Muscle of arm (tissue), 12 donors: ENCODE measurements around the gene TSPAN7. TPM values are rescaled to one million over a fixed set of nuclear protein-coding genes. Genes with fewer than 3 reads are reported as not detected.

Experiments
- DNase-seq: peaks from one replicate; pipeline ENCODE4 v3.0.0-alpha.2; 2013
- polyA plus RNA-seq, 12 donors: library from polyadenylated mRNA; unstranded; fragments of 120-200 nt; gene quantifications; one replicate each; pipeline ENCODE4 v1.2.1, GENCODE V29; 2013; ENCODE audit not compliant: insufficient read length in 12 of 12

TSPAN7 gene
- polyA plus RNA-seq, 12 donors = 58.4 to 151 (median 134) TPM; not detected in 1

DNA sequence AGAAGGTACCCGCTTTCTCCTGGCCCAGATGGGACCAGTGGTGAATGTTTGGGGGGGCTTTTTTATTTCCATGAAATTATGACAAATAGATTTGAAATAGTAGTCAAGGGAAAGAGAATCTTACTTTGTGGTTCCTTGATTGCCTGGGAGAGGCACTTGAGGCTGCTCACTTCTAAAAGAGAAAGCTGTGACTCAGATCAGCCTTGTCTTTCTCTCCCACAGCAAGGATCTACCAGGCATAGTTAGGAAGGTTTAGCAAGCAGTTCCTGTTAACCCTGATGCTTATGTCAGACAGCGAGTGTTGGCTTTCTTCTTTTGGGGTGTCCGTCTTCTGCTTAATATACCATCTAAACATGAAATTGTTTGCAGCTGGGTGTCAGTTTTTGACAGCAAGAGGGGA is 114.5 kb downstream of the TSPAN7 start:
- no peak for DNase-seq

GRCh38 chrX:38678183-38678582 is 116.8 kb downstream of the TSPAN7 start:
- no peak for DNase-seq

GRCh38 chrX:38678821-38679220 is 117.5 kb downstream of the TSPAN7 start:
- DNase-seq = no peak

- DNase-seq = no peak
These were observed 118.4 kb downstream of the TSPAN7 start for GRCh38 chrX:38679695-38680094.

GRCh38 chrX:38682095-38682494 is 120.8 kb downstream of the TSPAN7 start:
- no peak for DNase-seq

DNA sequence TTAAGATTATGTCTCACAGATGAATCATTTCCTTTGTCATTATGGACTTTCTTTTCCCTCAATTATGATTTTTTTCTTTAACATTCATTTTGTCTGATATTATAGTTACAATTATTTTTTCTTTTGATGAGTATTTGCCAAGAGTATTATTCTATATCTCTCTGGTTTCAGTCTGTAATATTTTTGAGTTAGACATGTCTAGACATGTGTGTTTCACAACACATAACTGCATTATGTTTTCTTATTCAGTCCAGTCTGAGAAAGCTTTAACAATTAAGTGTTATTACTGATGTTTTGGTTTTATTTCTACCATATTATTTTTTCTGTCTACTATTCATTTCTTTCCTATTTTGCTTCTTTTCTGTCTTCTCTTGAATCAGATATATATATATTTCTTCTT is 131.6 kb downstream of the TSPAN7 start:
- DNase-seq = no peak

- no peak for DNase-seq
These were observed 133.1 kb downstream of the TSPAN7 start for GRCh38 chrX:38694394-38694793.

GRCh38 chrX:38697461-38697860 is 136.1 kb downstream of the TSPAN7 start:
- DNase-seq = no peak

GRCh38 chrX:38699121-38699520 is 137.8 kb downstream of the TSPAN7 start:
- DNase-seq = no peak

DNA sequence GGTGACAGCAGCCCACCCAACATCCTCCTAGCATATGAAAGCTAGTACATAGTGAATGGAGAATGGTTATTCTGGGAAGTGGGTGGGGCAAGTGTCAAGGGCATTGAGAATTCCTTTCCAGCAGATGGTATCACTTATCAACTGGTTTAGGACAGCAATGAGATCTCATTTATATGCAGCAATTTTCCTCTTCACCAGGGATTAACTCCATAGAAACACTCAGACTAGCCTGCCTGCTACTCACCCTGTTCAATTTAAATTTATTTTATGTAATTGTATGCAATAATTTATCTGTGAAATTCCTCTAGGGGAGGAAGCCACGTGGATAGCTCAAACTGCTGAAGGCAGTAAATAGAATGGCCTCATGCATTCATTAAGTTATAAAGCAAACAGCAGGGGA is 138.4 kb downstream of the TSPAN7 start:
- no peak for DNase-seq

- DNase-seq = no peak
These were observed 139.7 kb downstream of the TSPAN7 start for GRCh38 chrX:38701073-38701472.

DNA sequence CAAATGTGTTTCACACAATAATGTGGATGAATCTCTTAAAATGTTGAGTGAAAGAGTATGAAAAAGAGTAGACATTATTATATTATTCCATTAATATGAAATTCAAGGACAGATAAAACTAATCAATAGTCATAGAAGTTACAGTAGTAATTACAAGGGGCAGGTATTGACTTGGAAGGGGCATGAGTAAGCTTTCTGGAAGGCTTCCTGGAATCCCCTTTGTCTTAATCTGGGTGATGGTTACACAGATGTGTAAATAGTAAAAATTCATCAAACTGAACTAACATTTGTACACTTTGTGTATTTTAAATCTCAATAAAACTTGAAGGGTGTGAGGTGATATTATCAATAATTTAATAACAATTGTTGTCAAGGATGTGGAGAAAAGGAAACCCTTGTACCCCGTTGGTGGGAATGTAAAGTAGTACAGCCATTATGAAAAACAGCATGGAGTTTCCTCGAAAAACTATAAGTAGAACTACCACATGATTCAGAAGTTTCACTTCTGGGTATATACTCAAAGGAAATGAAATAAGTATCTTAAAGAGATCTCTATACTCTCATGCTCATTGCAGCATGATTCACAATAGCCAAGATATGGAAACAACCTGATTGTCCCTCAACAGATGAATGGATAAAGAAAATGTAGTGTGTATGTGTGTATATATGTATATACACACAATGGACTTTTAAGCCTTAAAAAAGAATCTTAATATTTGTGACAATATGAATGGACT is 143.0 kb downstream of the TSPAN7 start:
- no peak for DNase-seq

DNA sequence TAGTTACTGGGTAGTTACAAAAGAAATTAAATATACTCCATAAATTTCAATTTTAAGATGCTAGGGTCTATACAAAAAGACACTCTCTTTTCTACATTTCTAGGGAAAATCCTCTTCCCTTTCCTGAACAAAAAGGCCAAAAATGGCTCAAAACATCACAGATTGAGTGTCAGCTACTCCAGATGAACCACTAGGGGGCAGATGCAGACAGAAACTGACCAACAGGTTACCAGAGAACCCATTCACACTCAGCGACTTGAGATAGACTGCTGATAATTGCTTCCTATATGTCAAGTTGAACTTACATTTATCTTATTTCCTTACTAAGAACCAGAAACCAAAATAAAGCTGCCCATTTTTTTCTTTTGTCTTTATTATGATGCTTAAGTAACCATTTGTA is 156.5 kb downstream of the TSPAN7 start:
- no peak for DNase-seq

DNA sequence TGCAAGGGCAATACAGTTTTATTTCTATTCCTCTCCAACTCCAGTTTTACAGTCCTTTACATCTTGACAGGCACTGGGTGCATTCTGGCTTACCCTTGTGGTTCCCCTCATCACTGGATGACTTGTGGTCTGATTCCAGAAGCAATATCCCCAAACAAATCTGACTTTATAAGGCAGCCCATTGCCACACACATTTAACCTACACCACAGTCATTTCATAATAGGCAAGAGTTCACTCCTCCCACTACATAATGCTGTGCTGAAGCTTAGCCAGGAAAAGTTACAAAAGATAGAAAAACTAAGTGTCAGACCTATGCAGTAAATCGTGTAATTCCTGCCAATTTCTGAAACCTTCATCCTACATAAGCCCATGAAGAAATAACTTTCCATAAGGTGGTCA is 157.0 kb downstream of the TSPAN7 start:
- no peak for DNase-seq

DNA sequence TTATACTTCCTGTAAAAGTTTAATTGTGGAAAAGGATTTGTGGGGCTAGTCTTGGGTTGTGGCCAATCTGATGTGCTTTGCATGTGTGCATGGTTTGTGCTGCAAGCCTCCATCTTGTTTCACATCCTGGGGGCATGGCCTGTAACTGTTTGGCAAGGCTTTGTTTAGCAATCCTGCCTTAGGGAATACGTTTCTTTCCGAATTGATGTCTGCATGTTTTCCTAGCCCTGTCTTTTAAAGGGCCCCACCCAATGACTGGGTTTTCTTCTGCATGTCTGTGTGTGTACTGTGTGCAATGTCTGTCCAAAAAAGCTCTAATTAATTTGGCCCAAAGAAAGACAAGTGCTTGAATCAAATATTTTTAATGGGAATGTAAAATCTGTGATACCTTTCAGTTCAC is 165.3 kb downstream of the TSPAN7 start:
- DNase-seq = peak; percentile 10

- no peak for DNase-seq
These were observed 166.3 kb downstream of the TSPAN7 start for GRCh38 chrX:38727668-38728067.

- no peak for DNase-seq
These were observed 171.5 kb downstream of the TSPAN7 start for GRCh38 chrX:38732866-38733265.

Other genes with a start within 250 kb of the TSPAN7 start
- gene RPGR, start 234.0 kb upstream of the TSPAN7 start, polyA plus RNA-seq = 10 to 100 TPM in 3 of 12 donors, 1 to 10 TPM in 8, not detected in 1; 5.0 to 17.0 (median 8.7) TPM
- gene OTC, start 208.9 kb upstream of the TSPAN7 start, polyA plus RNA-seq = under 1 TPM in 6 of 12 donors, not detected in 6; 0.11 to 0.49 (median 0.16) TPM
- gene MID1IP1, start 239.9 kb downstream of the TSPAN7 start, polyA plus RNA-seq = 10 to 100 TPM in 6 of 12 donors, 1 to 10 TPM in 5, not detected in 1; 8.6 to 20.5 (median 10.1) TPM